ENCODE data around the gene C16orf87. TPM values are rescaled to one million over a fixed set of nuclear protein-coding genes. Genes with fewer than 3 reads are reported as not detected.

The C16orf87 gene
- polyA plus RNA-seq, 3 donors: 6.1 to 9.7 (median 7.6) TPM

DNA sequence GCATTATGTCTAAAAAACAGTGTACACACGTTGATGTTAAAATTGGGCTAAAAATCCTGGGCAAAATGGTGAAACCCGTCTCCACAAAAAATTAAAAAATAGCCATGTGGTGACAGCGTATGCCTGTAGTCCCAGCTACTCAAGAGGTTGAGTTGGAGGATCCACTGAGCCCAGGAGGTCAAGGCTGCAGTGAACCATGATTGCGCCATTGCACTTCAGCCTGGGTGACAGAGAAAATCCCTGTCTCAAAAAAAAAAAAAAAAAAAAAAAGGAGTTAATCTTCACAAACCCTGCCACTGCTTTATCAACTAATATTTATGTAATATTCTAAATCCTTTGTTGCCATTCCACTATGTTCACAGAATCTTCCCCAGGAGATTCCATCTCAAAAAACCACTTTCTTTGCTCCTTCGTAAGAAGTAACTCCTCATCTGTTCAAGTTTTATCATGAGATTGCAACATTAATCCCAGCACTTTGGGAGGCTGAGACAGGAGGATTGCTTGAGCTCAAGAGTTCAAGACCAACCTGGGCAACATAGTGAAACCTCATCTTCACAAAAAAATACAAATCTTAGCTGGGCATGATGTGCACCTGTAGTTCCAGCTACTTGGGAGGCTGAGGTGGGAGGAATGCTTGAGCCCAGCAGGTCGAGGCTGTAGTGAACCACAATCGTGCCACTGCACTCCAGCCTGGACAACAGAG, 1.9 kb upstream of the C16orf87 start:
- Mint-ChIP-seq H3K9me3 (peaks cover 0 to 1% (median 0%) of the 10 kb centered on the region in 7 donors), H3K27me3 (ENCODE audit: low read depth in 3 of 3) (no peaks in the 10 kb centered on the region), H3K36me3 (no peaks in the 10 kb centered on the region), H3K27ac (no peak overlapping the region), H3K4me1 (peaks cover 35% of the 10 kb centered on the region), H3K4me3 (no peak overlapping the region)
- DNase-seq: no peak
- H3K36me3 ChIP-seq (replicated peaks in 1 of 2; ENCODE audit: control insufficient read depth in 1 of 2, insufficient read depth in 2 of 2, low read length in 2 of 2): no peaks in the 10 kb centered on the region
- 91% methylated on average over 4 of the region's 7 CpGs for WGBS (ENCODE audit: insufficient coverage)
- no peak overlapping the region for H3K9ac ChIP-seq (ENCODE audit: insufficient read depth, low read length, poor library complexity, severe bottlenecking)
- TF ChIP-seq, protein P1, sequence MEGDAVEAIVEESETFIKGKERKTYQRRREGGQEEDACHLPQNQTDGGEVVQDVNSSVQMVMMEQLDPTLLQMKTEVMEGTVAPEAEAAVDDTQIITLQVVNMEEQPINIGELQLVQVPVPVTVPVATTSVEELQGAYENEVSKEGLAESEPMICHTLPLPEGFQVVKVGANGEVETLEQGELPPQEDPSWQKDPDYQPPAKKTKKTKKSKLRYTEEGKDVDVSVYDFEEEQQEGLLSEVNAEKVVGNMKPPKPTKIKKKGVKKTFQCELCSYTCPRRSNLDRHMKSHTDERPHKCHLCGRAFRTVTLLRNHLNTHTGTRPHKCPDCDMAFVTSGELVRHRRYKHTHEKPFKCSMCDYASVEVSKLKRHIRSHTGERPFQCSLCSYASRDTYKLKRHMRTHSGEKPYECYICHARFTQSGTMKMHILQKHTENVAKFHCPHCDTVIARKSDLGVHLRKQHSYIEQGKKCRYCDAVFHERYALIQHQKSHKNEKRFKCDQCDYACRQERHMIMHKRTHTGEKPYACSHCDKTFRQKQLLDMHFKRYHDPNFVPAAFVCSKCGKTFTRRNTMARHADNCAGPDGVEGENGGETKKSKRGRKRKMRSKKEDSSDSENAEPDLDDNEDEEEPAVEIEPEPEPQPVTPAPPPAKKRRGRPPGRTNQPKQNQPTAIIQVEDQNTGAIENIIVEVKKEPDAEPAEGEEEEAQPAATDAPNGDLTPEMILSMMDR (IDR thresholded peaks at IDR 0.05): no peak
- H3K4me2 ChIP-seq (replicated peaks; ENCODE audit: extremely low read depth, low read length, poor library complexity, severe bottlenecking): no peak overlapping the region
- peaks cover 28 to 39% of the 10 kb centered on the region in 2 donors for H3K4me1 ChIP-seq (ENCODE audit: control insufficient read depth in 1 of 2, insufficient read depth in 2 of 2, low read length in 2 of 2)
- no peaks in the 10 kb centered on the region for H3K27me3 ChIP-seq (ENCODE audit: control insufficient read depth in 2 of 2, insufficient read depth in 2 of 2, low read length in 2 of 2)
- intact Hi-C loops (cut with micrococcal nuclease): loop anchor here in 1 of 2 donors (5.0 kb wide), 1 partner anchor 41 kb away; no protein-coding TSS in a partner anchor
- no peak overlapping the region for H2AFZ ChIP-seq (ENCODE audit: insufficient read depth, low read depth, low read length, poor library complexity, severe bottlenecking)
- H3K9me3 ChIP-seq (replicated peaks in 1 of 2; ENCODE audit: control insufficient read depth in 1 of 2, insufficient read depth in 1 of 2, low read length in 2 of 2): no peaks in the 10 kb centered on the region
- H4K20me1 ChIP-seq (ENCODE audit: insufficient read depth, low read length): peaks cover 9% of the 10 kb centered on the region
- no peak overlapping the region for H3K27ac ChIP-seq (ENCODE audit: low read depth in 1 of 2, low read length in 2 of 2)
- no peak overlapping the region for H3K4me3 ChIP-seq (replicated peaks in 1 of 3; ENCODE audit: low read depth in 2 of 3, low read length in 3 of 3)
- peaks cover 29% of the 10 kb centered on the region for H3K79me2 ChIP-seq (ENCODE audit: insufficient read depth, low read length)

DNA sequence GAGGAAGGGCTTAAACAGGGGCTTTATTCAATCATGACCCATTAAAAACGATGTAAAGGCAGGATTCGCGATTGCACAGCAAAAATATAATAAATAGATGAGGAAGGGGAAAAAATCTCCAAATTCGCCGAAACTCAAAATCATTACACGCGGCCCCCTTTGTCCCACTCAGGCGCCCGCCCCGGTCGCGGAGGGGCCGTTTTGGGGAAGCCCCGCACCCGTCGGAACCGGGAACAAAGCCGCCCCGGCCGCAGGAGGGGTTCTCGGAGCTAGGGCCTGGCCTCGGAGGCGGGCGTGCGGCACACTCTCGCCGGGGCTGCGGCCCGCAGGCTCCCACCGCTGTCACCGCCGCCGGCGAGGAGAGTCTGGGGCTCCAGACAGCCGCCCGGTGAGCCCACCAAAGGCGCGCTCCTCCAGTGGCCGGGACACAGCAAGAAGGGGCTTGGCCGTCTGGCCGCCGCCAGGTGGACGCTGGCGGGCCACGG, 521 bp downstream of the C16orf87 start:
- H3K27me3 Mint-ChIP-seq (ENCODE audit: low read depth in 3 of 3): no peaks in the 10 kb centered on the region
- no peaks in the 10 kb centered on the region for H3K36me3 Mint-ChIP-seq
- peaks cover 26% of the 10 kb centered on the region for H3K4me1 Mint-ChIP-seq
- Histone ChIP-seq H3K4me2 (replicated peaks; ENCODE audit: extremely low read depth, low read length, poor library complexity, severe bottlenecking) (peak overlapping the region; percentile 96), H3K4me1 (ENCODE audit: control insufficient read depth in 1 of 2, insufficient read depth in 2 of 2, low read length in 2 of 2) (peaks cover 10 to 16% of the 10 kb centered on the region in 2 donors), H3K9me3 (replicated peaks in 1 of 2; ENCODE audit: control insufficient read depth in 1 of 2, insufficient read depth in 1 of 2, low read length in 2 of 2) (no peaks in the 10 kb centered on the region), H3K79me2 (ENCODE audit: insufficient read depth, low read length) (peaks cover 54% of the 10 kb centered on the region), H2AFZ (ENCODE audit: insufficient read depth, low read depth, low read length, poor library complexity, severe bottlenecking) (peak overlapping the region; percentile 87), H3K36me3 (replicated peaks in 1 of 2; ENCODE audit: control insufficient read depth in 1 of 2, insufficient read depth in 2 of 2, low read length in 2 of 2) (no peaks in the 10 kb centered on the region), H3K4me3 (replicated peaks in 1 of 3; ENCODE audit: low read depth in 2 of 3, low read length in 3 of 3) (peak overlapping the region; percentile 70 to 93 (median 82)), H3K27me3 (ENCODE audit: control insufficient read depth in 2 of 2, insufficient read depth in 2 of 2, low read length in 2 of 2) (no peaks in the 10 kb centered on the region), H4K20me1 (ENCODE audit: insufficient read depth, low read length) (peaks cover 16% of the 10 kb centered on the region), H3K9ac (ENCODE audit: insufficient read depth, low read length, poor library complexity, severe bottlenecking) (peak overlapping the region; percentile 95), H3K27ac (ENCODE audit: low read depth in 1 of 2, low read length in 2 of 2) (peak overlapping the region; percentile 34 to 82)
- peak overlapping the region; percentile 94 to 97 (median 94) for H3K27ac Mint-ChIP-seq
- H3K9me3 Mint-ChIP-seq: peaks cover 0 to 1% (median 0%) of the 10 kb centered on the region in 7 donors
- intact Hi-C loops (cut with micrococcal nuclease): loop anchor here in 1 of 2 donors (5.0 kb wide), 1 partner anchor 38 kb away; no protein-coding TSS in a partner anchor
- TF ChIP-seq, protein P1 (IDR thresholded peaks at IDR 0.05): no peak
- H3K4me3 Mint-ChIP-seq: peak overlapping the region; percentile 97 to 99
- WGBS (ENCODE audit: insufficient coverage): under 1% methylated on average over 40 of the region's 45 CpGs
- peak in 1 of 3 donors; percentile 40 for DNase-seq
